ENCODE measurements around the gene SLC6A13. TPM values are rescaled to one million over a fixed set of nuclear protein-coding genes. Genes with fewer than 3 reads are reported as not detected.

SLC6A13 gene
- total RNA-seq, 1 experiment from 2014 or later: 0.37 TPM

GRCh38 chr12:197347-197746 is 65.3 kb downstream of the SLC6A13 start (continued):
- TF ChIP-seq CTCF (IDR thresholded peaks at IDR 0.05) (no peak), PRRX2 (CRISPR knock-in tag; IDR thresholded peaks at IDR 0.05) (no peak), FOXJ3 (CRISPR knock-in tag; IDR thresholded peaks at IDR 0.05; ENCODE audit: borderline replicate concordance) (no peak), NFE2L1 (CRISPR knock-in tag; IDR thresholded peaks at IDR 0.05) (no peak), ZNF263 (CRISPR knock-in tag; IDR thresholded peaks at IDR 0.05; ENCODE audit: low read depth) (no peak), ZNF219 (CRISPR knock-in tag; IDR thresholded peaks at IDR 0.05; ENCODE audit: borderline replicate concordance) (no peak), ZNF232 (CRISPR knock-in tag; IDR thresholded peaks at IDR 0.05) (no peak), ATF3 (CRISPR knock-in tag; conservative IDR thresholded peaks at IDR 0.05) (no peak), E2F4 (CRISPR knock-in tag; IDR thresholded peaks at IDR 0.05; ENCODE audit: borderline replicate concordance, low read depth) (no peak), ZNF425 (CRISPR knock-in tag; conservative IDR thresholded peaks at IDR 0.05) (no peak), SMAD3 (CRISPR knock-in tag; IDR thresholded peaks at IDR 0.05; ENCODE audit: borderline replicate concordance) (no peak)

- 0 out of 2 replicates have a peak, but pooled peaks cover 5% of the 10 kb centered on the region for H3K9me3 Mint-ChIP-seq
- H3K27ac Mint-ChIP-seq: no peak overlapping the region
- TF ChIP-seq IRF1 (CRISPR knock-in tag; IDR thresholded peaks at IDR 0.05): no peak
- TF ChIP-seq ZNF232 (CRISPR knock-in tag; IDR thresholded peaks at IDR 0.05): no peak
- TF ChIP-seq ZNF671 (CRISPR knock-in tag; IDR thresholded peaks at IDR 0.05): no peak
- no peak for TF ChIP-seq TEAD1 (CRISPR knock-in tag; IDR thresholded peaks at IDR 0.05)
- TF ChIP-seq ZNF532 (CRISPR knock-in tag; IDR thresholded peaks at IDR 0.05; ENCODE audit: borderline replicate concordance): no peak
- no peak for TF ChIP-seq IRF2 (CRISPR knock-in tag; IDR thresholded peaks at IDR 0.05; ENCODE audit: borderline replicate concordance, low read depth)
- TF ChIP-seq ATF3 (CRISPR knock-in tag; conservative IDR thresholded peaks at IDR 0.05): no peak
- no peak for TF ChIP-seq RORB (CRISPR knock-in tag; IDR thresholded peaks at IDR 0.05)
- TF ChIP-seq CDX4 (CRISPR knock-in tag; IDR thresholded peaks at IDR 0.05; ENCODE audit: borderline replicate concordance): no peak
- TF ChIP-seq HMGXB4 (CRISPR knock-in tag; IDR thresholded peaks at IDR 0.05): no peak
- no peak for TF ChIP-seq NR1H2 (CRISPR knock-in tag; IDR thresholded peaks at IDR 0.05)
- TF ChIP-seq SMAD3 (CRISPR knock-in tag; IDR thresholded peaks at IDR 0.05; ENCODE audit: borderline replicate concordance): no peak
- TF ChIP-seq MAX (CRISPR knock-in tag; IDR thresholded peaks at IDR 0.05): no peak
- peaks cover 20% of the 10 kb centered on the region for H3K27me3 Mint-ChIP-seq (ENCODE audit: low read depth)
- DNase-seq (ENCODE audit: low spot score): no peak
- H3K36me3 Mint-ChIP-seq: no peaks in the 10 kb centered on the region
- H3K4me1 Mint-ChIP-seq: peaks cover 11% of the 10 kb centered on the region
- no peak for ATAC-seq
- ChIA-PET CTCF (interaction anchor here (2.1 kb wide), 1 partner anchor 23 kb away, joined by 10 read pairs; no protein-coding TSS in a partner anchor), POLR2A (no interaction called here)
- H3K4me3 Mint-ChIP-seq: no peak overlapping the region
These were observed 66.2 kb downstream of the SLC6A13 start for GRCh38 chr12:196436-196835.

All from WTC11 (cell line).